GM12865 (cell line): Measurements from ENCODE around the gene PRELP.
"Not testable (repeated sequence)": the region's sequence is repeated elsewhere in the genome, so short reads cannot be mapped to it uniquely, and the experiment has no call there.

ENCODE experiments used
- DNase-seq: peaks from one replicate; pipeline ENCODE4 v3.0.0; 2010; ENCODE audit warnings: low read depth
- H3K4me3 ChIP-seq: 2 replicates; pipeline ENCODE4 v1.5.1; 2011; ENCODE audit warnings: mild to moderate bottlenecking, low read depth, low read length, control low read depth
- CTCF ChIP-seq: IDR thresholded peaks from 2 replicates; pipeline ENCODE4 v1.5.1; 2011; ENCODE audit warnings: low read length, control low read depth, low read depth, inconsistent platforms; ENCODE audit not compliant: insufficient read depth; ENCODE audit errors: missing control alignments

PRELP gene

GRCh38 chr1:203447151-203447550, 28.5 kb upstream of the PRELP start:
- DNase-seq: no peak
- no peak overlapping the region for H3K4me3 ChIP-seq
- no peak for TF ChIP-seq CTCF

- H3K4me3 ChIP-seq, DNase-seq: not testable (repeated sequence)
Observed at GRCh38 chr1:203447598-203447997, 28.0 kb upstream of the PRELP start.

GRCh38 chr1:203448521-203449061, 27.0 kb upstream of the PRELP start:
- no peak for TF ChIP-seq CTCF
- no peak for DNase-seq

GRCh38 chr1:203450001-203450400, 25.6 kb upstream of the PRELP start:
- TF ChIP-seq CTCF: no peak
- no peak overlapping the region for H3K4me3 ChIP-seq
- DNase-seq: no peak

More at GRCh38 chr1:203448521-203449061, 27.0 kb upstream of the PRELP start:
- no peak overlapping the region for H3K4me3 ChIP-seq

- DNase-seq: no peak
- peak; percentile 15 for TF ChIP-seq CTCF
- no peak overlapping the region for H3K4me3 ChIP-seq
Observed at GRCh38 chr1:203450479-203451149, 25.0 kb upstream of the PRELP start.

GRCh38 chr1:203451836-203452784, 23.5 kb upstream of the PRELP start:
- no peak overlapping the region for H3K4me3 ChIP-seq
- TF ChIP-seq CTCF: no peak
- no peak for DNase-seq

GRCh38 chr1:203453016-203453415, 22.6 kb upstream of the PRELP start:
- no peak overlapping the region for H3K4me3 ChIP-seq
- no peak for TF ChIP-seq CTCF
- DNase-seq: no peak
